Panc1 (cell line): ENCODE measurements around the gene ZNF19. TPM values are rescaled to one million over a fixed set of nuclear protein-coding genes. Genes with fewer than 3 reads are reported as not detected.

Experiments
- ATAC-seq: fragments of 200-7000 bp; cut with Tn5 transposase; 2 replicates; pipeline ENCODE4 v1.9.1; 2020; ENCODE audit warnings: mild to moderate bottlenecking, moderate library complexity
- BruUV-seq: library from RNA; stranded (reverse); fragments of 400-500 nt; replicated peaks from 2 replicates; lab custom pipeline; 2021; lab: Mats Ljungman, UMichigan
- CTCF ChIA-PET: fragments of 300-600 bp; sonication (Branson Sonifier 250); formaldehyde crosslinking; loops from one replicate; lab custom pipeline; 2022; ENCODE audit warnings: antibody characterized with exemption; lab: Charles Lee
- POLR2A ChIA-PET: fragments of 300-600 bp; sonication (Branson Sonifier 250); formaldehyde crosslinking; loops from one replicate; lab custom pipeline; 2022; ENCODE audit warnings: antibody characterized with exemption; lab: Charles Lee
- DNase-seq: peaks from one replicate; pipeline ENCODE4 v3.0.0-alpha.2; 2010; ENCODE audit warnings: low read depth, low spot score
- H3K27ac ChIP-seq: 2 replicates; pipeline ENCODE4 v1.5.1; 2011; ENCODE audit warnings: mild to moderate bottlenecking, low read length, inconsistent platforms
- H3K27me3 ChIP-seq: fragments of 200-500 bp; sonication (Bioruptor generic); 2 replicates; pipeline ENCODE4 v1.6.0; 2014; ENCODE audit warnings: low read length, inconsistent platforms; ENCODE audit not compliant: control insufficient read depth, insufficient read depth
- H3K36me3 ChIP-seq: fragments of 200-500 bp; sonication (Bioruptor generic); 2 replicates; pipeline ENCODE4 v1.5.1; 2014; ENCODE audit warnings: inconsistent platforms, mild to moderate bottlenecking, low read length, moderate library complexity; ENCODE audit not compliant: control insufficient read depth, insufficient read depth
- H3K4me1 ChIP-seq: 2 replicates; pipeline ENCODE4 v1.5.1; 2011; ENCODE audit warnings: inconsistent platforms, mild to moderate bottlenecking, low read length, moderate library complexity; ENCODE audit not compliant: control insufficient read depth, insufficient read depth
- H3K4me3 ChIP-seq, 2 experiments: 2 replicates each; pipeline ENCODE4 v1.5.1; 2011 to 2012; ENCODE audit warnings: low read depth in 2 of 2, low read length in 2 of 2, mild to moderate bottlenecking in 2 of 2, inconsistent platforms in 1 of 2, moderate library complexity in 1 of 2
- H3K9me3 ChIP-seq: fragments of 200-500 bp; sonication (Bioruptor generic); 2 replicates; pipeline ENCODE4 v1.5.1; 2014; ENCODE audit warnings: low read depth, mild to moderate bottlenecking, inconsistent platforms, low read length, moderate library complexity; ENCODE audit not compliant: control insufficient read depth, insufficient read depth
- CTCF ChIP-seq: fragments of 450-650 bp; IDR thresholded peaks from 2 replicates; pipeline ENCODE4 v1.5.1; 2017; ENCODE audit warnings: mild to moderate bottlenecking
- POLR2AphosphoS5 ChIP-seq: IDR thresholded peaks from 2 replicates; pipeline ENCODE4 v1.6.1; 2012; ENCODE audit warnings: mild to moderate bottlenecking, low read depth, low read length, moderate library complexity
- REST ChIP-seq, 2 experiments: IDR thresholded peaks; 2 replicates each; pipeline ENCODE4 v1.6.1; 2011 to 2012; ENCODE audit warnings: low read depth in 2 of 2, control low read depth in 1 of 2, low read length in 1 of 2, mild to moderate bottlenecking in 1 of 2, moderate library complexity in 1 of 2; ENCODE audit not compliant: insufficient read depth in 1 of 2
- SIN3A ChIP-seq: IDR thresholded peaks from 2 replicates; pipeline ENCODE4 v1.6.1; 2012; ENCODE audit warnings: low read depth, mild to moderate bottlenecking, low read length, moderate library complexity, borderline replicate concordance; ENCODE audit not compliant: insufficient read depth
- TCF7L2 ChIP-seq: IDR thresholded peaks from 2 replicates; pipeline ENCODE4 v1.6.1; 2011; ENCODE audit warnings: mild to moderate bottlenecking, low read depth, low read length, inconsistent platforms
- in situ Hi-C: cut with HindIII; loops from 2 replicates; pipeline ENCODE4 v1.10.0; 2016; ENCODE audit warnings: low sequenced_read_pairs, low pct_unique_long_range_greater_than_20kb
- intact Hi-C: fragments of 100-400 bp; cut with micrococcal nuclease; formaldehyde crosslinking; loops from one replicate; pipeline ENCODE4 v1.10.0; 2022; ENCODE audit not compliant: unreplicated experiment
- total RNA-seq: library from RNA; stranded (reverse); gene quantifications from one replicate; pipeline ENCODE4 v1.2.1, GENCODE V29; 2021; ENCODE audit not compliant: unreplicated experiment

ZNF19 gene
- total RNA-seq, 1 experiment from 2014 or later, result 2.5 TPM

DNA sequence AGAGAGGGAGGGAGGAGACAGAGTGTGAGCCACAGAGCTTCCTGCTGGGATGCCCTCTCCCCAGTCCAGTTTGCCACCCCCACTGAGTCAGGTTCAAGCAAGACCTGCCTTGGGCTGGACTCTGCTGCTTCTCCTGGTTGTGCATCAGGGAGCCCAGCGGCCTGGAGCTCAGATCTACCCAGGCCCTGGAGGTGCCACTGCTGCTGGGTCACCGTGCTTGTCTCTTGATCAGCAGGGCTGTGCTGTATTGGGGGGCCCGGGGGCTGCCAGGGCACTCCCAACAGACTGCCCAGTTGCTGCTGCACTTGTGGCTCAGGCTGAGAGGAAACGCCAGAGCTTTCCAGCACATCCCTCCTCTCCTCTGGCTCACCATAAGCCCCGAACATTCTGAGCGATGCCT lies 56.2 kb downstream of the ZNF19 start:
- BruUV-seq, result no TSS peak
- TF ChIP-seq SIN3A (no peak), REST (IDR thresholded peaks at IDR 0.05; ENCODE audit: insufficient read depth in 1 of 2, low read depth in 2 of 2, low read length in 1 of 2) (no peak), POLR2AphosphoS5 (no peak), TCF7L2 (no peak), CTCF (no peak)
- CTCF ChIA-PET, result no interaction called here
- H3K36me3 ChIP-seq, result no peaks in the 10 kb centered on the region
- POLR2A ChIA-PET, result interaction anchor here (0.6 kb wide), 1 partner anchor 97 kb away, joined by 4 read pairs; no protein-coding TSS in a partner anchor
- H3K4me3 ChIP-seq, result no peak overlapping the region
- H3K27me3 ChIP-seq, result no peaks in the 10 kb centered on the region
- DNase-seq, result no peak
- no peak overlapping the region for H3K27ac ChIP-seq
- in situ Hi-C loops, result no loop called here
- ATAC-seq, result no peak
- intact Hi-C loops, result no loop called here
- no peaks in the 10 kb centered on the region for H3K4me1 ChIP-seq
- H3K9me3 ChIP-seq, result no peaks in the 10 kb centered on the region

- no peak for DNase-seq
These were observed 57.1 kb downstream of the ZNF19 start for GRCh38 chr16:71431991-71432390.

More at GRCh38 chr16:71431991-71432390, 57.1 kb downstream of the ZNF19 start:
- Histone ChIP-seq H3K27me3 (no peaks in the 10 kb centered on the region), H3K9me3 (no peaks in the 10 kb centered on the region), H3K4me1 (peaks cover 4% of the 10 kb centered on the region; the same call in 1 of the 2 replicates), H3K4me3 (no peak overlapping the region), H3K36me3 (no peaks in the 10 kb centered on the region), H3K27ac (no peak overlapping the region)
- ChIA-PET CTCF (no interaction called here), POLR2A (no interaction called here)
- BruUV-seq, result no TSS peak
- TF ChIP-seq CTCF (no peak), POLR2AphosphoS5 (no peak), REST (IDR thresholded peaks at IDR 0.05; ENCODE audit: insufficient read depth in 1 of 2, low read depth in 2 of 2, low read length in 1 of 2) (no peak)
- ATAC-seq, result no peak
- in situ Hi-C loops (no loop called here), intact Hi-C loops (no loop called here)
